Measurements from ENCODE around the gene CEP57L1.

DNA sequence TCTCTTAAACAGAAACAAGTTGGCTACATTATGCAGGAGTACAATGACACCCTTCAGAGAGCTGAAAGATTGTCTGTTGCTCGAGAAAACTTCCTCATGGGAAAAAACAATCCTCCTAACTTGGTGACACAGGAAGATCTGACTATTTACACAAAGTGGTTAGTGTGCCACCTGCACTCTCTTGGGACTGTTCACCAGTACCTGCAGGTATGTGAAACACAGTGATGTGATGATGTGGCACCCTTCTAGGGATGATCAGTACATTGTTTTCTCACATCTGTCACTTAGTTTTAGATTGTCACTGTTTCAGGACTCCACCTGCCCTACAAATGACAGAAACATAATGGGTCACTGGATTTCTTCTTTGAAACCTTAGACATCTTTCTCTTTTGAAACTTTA lies 101.8 kb downstream of the CEP57L1 start:
- TF ChIP-seq, protein P1, sequence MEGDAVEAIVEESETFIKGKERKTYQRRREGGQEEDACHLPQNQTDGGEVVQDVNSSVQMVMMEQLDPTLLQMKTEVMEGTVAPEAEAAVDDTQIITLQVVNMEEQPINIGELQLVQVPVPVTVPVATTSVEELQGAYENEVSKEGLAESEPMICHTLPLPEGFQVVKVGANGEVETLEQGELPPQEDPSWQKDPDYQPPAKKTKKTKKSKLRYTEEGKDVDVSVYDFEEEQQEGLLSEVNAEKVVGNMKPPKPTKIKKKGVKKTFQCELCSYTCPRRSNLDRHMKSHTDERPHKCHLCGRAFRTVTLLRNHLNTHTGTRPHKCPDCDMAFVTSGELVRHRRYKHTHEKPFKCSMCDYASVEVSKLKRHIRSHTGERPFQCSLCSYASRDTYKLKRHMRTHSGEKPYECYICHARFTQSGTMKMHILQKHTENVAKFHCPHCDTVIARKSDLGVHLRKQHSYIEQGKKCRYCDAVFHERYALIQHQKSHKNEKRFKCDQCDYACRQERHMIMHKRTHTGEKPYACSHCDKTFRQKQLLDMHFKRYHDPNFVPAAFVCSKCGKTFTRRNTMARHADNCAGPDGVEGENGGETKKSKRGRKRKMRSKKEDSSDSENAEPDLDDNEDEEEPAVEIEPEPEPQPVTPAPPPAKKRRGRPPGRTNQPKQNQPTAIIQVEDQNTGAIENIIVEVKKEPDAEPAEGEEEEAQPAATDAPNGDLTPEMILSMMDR (IDR thresholded peaks at IDR 0.05) = no peak
- TF ChIP-seq POLR2A (IDR thresholded peaks at IDR 0.05) = no peak
